ENCODE measurements around the gene TRPM3. TPM values are rescaled to one million over a fixed set of nuclear protein-coding genes. Genes with fewer than 3 reads are reported as not detected.

TRPM3 gene
- total RNA-seq, 4 donors from 2014 or later, result 0.51 to 8.4 (median 3.3) TPM

GRCh38 chr9:70569070-70569772 lies 552.2 kb downstream of the TRPM3 start:
- H3K27me3 ChIP-seq, result no peaks in the 10 kb centered on the region
- no peaks in the 10 kb centered on the region for H3K9me3 ChIP-seq
- peaks cover 0 to 4% of the 10 kb centered on the region in 2 donors for H3K4me1 ChIP-seq
- no peak for DNase-seq
- no peaks in the 10 kb centered on the region for H3K36me3 ChIP-seq
- H3K27ac ChIP-seq, result no peak overlapping the region
- intact Hi-C loops (cut with DNase I; ENCODE audit: low total_unique reads), result loop anchor here (10.0 kb wide), 1 partner anchor 54 kb away; no protein-coding TSS in a partner anchor
- no peak overlapping the region for H3K4me3 ChIP-seq
- TF ChIP-seq POLR2A (IDR thresholded peaks at IDR 0.05), result no peak
- TF ChIP-seq, protein P1, sequence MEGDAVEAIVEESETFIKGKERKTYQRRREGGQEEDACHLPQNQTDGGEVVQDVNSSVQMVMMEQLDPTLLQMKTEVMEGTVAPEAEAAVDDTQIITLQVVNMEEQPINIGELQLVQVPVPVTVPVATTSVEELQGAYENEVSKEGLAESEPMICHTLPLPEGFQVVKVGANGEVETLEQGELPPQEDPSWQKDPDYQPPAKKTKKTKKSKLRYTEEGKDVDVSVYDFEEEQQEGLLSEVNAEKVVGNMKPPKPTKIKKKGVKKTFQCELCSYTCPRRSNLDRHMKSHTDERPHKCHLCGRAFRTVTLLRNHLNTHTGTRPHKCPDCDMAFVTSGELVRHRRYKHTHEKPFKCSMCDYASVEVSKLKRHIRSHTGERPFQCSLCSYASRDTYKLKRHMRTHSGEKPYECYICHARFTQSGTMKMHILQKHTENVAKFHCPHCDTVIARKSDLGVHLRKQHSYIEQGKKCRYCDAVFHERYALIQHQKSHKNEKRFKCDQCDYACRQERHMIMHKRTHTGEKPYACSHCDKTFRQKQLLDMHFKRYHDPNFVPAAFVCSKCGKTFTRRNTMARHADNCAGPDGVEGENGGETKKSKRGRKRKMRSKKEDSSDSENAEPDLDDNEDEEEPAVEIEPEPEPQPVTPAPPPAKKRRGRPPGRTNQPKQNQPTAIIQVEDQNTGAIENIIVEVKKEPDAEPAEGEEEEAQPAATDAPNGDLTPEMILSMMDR (IDR thresholded peaks at IDR 0.05), result no peak

DNA sequence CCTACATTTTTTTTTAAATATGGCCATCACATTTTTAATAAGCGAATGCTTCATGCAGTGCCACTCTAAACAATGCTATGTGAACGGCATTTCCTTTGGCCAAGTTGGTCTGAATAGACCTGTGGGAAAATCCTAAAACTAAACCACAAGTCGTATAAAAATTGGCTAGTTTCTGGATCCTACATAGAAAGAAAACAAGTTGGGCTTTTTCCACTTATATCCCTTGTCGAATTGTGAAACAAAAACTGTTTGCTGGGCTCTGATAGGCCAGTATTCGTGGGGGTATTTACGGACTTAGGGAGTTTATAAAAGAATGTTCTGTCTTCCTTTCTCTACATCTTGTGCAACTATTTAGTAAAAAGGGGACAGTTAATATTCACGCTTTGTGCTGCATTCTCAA lies 553.9 kb downstream of the TRPM3 start:
- Histone ChIP-seq H3K4me1 (no peaks in the 10 kb centered on the region), H3K27me3 (no peaks in the 10 kb centered on the region), H3K27ac (peak overlapping the region in 1 of 2 donors; percentile 47), H3K4me3 (no peak overlapping the region), H3K9me3 (no peaks in the 10 kb centered on the region), H3K36me3 (no peaks in the 10 kb centered on the region)
- intact Hi-C loops (cut with DNase I; ENCODE audit: low total_unique reads), result loop anchor here (10.0 kb wide), 1 partner anchor 53 kb away; no protein-coding TSS in a partner anchor
- TF ChIP-seq, protein P1 (IDR thresholded peaks at IDR 0.05), result no peak
- no peak for TF ChIP-seq POLR2A (IDR thresholded peaks at IDR 0.05)
- DNase-seq, result no peak

DNA sequence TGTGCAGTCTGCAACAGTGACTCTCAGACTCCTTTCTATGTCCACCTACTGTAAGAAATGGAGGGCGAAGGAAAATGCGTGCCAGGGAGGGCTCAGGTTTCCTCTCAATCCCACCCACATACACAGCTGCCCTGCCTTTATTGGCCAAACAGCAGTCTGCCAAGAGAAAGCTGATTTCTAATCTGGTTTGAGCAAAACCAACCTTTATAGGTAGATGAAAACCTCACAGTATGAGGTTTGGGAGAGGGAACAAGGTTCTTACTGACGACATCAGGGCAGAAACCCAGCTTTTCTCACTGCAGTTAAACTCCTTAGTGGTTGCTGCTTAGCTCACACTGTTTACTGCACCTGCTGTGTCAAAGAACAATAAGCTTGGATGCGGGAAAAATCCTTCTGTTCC lies 554.7 kb downstream of the TRPM3 start:
- intact Hi-C loops (cut with DNase I; ENCODE audit: low total_unique reads), result loop anchor here (10.0 kb wide), 1 partner anchor 52 kb away; no protein-coding TSS in a partner anchor
- H3K27ac ChIP-seq, result peak overlapping the region; percentile 21 to 47

GRCh38 chr9:70566066-70566465 lies 555.4 kb downstream of the TRPM3 start:
- Histone ChIP-seq H3K36me3 (no peaks in the 10 kb centered on the region), H3K27me3 (no peaks in the 10 kb centered on the region), H3K9me3 (no peaks in the 10 kb centered on the region), H3K4me1 (no peaks in the 10 kb centered on the region), H3K27ac (no peak overlapping the region), H3K4me3 (no peak overlapping the region)
- no peak for DNase-seq
- intact Hi-C loops (cut with DNase I; ENCODE audit: low total_unique reads), result loop anchor here (10.0 kb wide), 1 partner anchor 51 kb away; no protein-coding TSS in a partner anchor
- TF ChIP-seq POLR2A (IDR thresholded peaks at IDR 0.05), result no peak
- TF ChIP-seq, protein P1 (IDR thresholded peaks at IDR 0.05), result no peak

More for the DNA sequence above, 554.7 kb downstream of the TRPM3 start:
- Histone ChIP-seq H3K4me3 (no peak overlapping the region), H3K9me3 (no peaks in the 10 kb centered on the region), H3K4me1 (no peaks in the 10 kb centered on the region), H3K36me3 (no peaks in the 10 kb centered on the region), H3K27me3 (no peaks in the 10 kb centered on the region)
- TF ChIP-seq POLR2A (IDR thresholded peaks at IDR 0.05), result no peak
- TF ChIP-seq, protein P1 (IDR thresholded peaks at IDR 0.05), result no peak
- no peak for DNase-seq
